Measurements from ENCODE around the gene METTL8. TPM values are rescaled to one million over a fixed set of nuclear protein-coding genes. Genes with fewer than 3 reads are reported as not detected.

The METTL8 gene
- total and polyA plus RNA-seq, 2 of the 13 experiments (the other 11 are each of a cell fraction or from before 2014, with no cell fraction given): 18.6 to 68.2 TPM

DNA sequence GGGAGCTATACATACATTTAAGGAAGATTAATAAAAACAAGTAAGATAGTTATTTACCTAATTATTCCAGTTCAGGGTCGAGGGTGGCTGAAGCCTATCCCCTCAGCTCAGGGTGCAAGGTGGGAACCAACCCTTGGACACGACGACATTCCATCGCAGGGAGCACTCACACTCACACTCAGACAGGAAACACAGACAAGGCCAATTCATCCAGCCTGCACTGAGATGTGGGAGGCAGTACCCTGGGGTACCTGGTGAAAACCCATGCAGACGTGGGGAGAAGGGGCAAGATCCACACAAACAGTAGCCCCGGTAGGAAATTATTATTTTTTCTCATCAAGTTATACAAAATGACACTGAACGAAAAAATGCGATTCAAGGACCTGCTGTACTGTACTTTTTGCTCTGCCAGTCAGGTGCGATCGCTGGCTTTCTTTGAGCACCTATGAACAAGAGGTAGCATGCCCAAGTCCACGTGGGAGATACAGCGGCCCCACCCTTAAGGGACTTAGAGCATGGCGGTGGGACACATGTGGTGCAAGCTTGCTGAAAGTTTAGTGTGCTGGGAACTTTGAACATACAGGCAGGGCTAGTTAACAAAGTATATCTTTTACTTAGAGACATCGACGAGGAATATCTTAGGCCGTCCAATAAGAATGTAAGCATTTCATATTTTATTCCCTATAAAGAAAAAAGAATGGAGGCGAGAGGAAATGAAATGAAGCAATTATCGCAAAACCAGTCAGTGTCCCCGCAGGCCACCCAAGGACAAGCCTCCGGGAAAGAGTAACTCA, 624 bp downstream of the METTL8 start (continued):
- TF ChIP-seq, protein P1, sequence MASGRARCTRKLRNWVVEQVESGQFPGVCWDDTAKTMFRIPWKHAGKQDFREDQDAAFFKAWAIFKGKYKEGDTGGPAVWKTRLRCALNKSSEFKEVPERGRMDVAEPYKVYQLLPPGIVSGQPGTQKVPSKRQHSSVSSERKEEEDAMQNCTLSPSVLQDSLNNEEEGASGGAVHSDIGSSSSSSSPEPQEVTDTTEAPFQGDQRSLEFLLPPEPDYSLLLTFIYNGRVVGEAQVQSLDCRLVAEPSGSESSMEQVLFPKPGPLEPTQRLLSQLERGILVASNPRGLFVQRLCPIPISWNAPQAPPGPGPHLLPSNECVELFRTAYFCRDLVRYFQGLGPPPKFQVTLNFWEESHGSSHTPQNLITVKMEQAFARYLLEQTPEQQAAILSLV (CRISPR knock-in tag; IDR thresholded peaks at IDR 0.05; ENCODE audit: borderline replicate concordance): no peak
- TF ChIP-seq ZSCAN25 (CRISPR knock-in tag; IDR thresholded peaks at IDR 0.05) (0 out of 2 replicates have a peak, but pooled peaks have one; percentile 6), TGIF2 (CRISPR knock-in tag; IDR thresholded peaks at IDR 0.05) (peak; percentile 58), ZNF567 (CRISPR knock-in tag; IDR thresholded peaks at IDR 0.05; ENCODE audit: borderline replicate concordance) (0 out of 2 replicates have a peak, but pooled peaks have one; percentile 7), SOX13 (IDR thresholded peaks at IDR 0.05) (0 out of 2 replicates have a peak, but pooled peaks have one; percentile 47), SOX13 (CRISPR knock-in tag; conservative IDR thresholded peaks at IDR 0.05 in 1 of 2, IDR thresholded peaks at IDR 0.05 in 1 of 2) (no peak), ZNF816 (CRISPR knock-in tag; IDR thresholded peaks at IDR 0.05; ENCODE audit: borderline replicate concordance) (peak; percentile 70; the same call in 1 of the 2 replicates), SKI (IDR thresholded peaks at IDR 0.05; ENCODE audit: partially characterized antibody) (peak; percentile 52), GABPB1 (CRISPR knock-in tag; IDR thresholded peaks at IDR 0.05) (no peak), MTA1 (CRISPR knock-in tag; IDR thresholded peaks at IDR 0.05; ENCODE audit: borderline replicate concordance) (0 out of 2 replicates have a peak, but pooled peaks have one; percentile 46), BRD4 (CRISPR knock-in tag; IDR thresholded peaks at IDR 0.05) (0 out of 2 replicates have a peak, but pooled peaks have one; percentile 64), KDM3A (CRISPR knock-in tag; IDR thresholded peaks at IDR 0.05; ENCODE audit: low read depth) (0 out of 2 replicates have a peak, but pooled peaks have one; percentile 24), MXI1 (IDR thresholded peaks at IDR 0.05; ENCODE audit: borderline replicate concordance, low read depth, low read length) (peak; percentile 78; the same call in 2 of the 3 replicates), ZNF780A (CRISPR knock-in tag; IDR thresholded peaks at IDR 0.05) (0 out of 2 replicates have a peak, but pooled peaks have one; percentile 4)
- TF ChIP-seq, protein P2, sequence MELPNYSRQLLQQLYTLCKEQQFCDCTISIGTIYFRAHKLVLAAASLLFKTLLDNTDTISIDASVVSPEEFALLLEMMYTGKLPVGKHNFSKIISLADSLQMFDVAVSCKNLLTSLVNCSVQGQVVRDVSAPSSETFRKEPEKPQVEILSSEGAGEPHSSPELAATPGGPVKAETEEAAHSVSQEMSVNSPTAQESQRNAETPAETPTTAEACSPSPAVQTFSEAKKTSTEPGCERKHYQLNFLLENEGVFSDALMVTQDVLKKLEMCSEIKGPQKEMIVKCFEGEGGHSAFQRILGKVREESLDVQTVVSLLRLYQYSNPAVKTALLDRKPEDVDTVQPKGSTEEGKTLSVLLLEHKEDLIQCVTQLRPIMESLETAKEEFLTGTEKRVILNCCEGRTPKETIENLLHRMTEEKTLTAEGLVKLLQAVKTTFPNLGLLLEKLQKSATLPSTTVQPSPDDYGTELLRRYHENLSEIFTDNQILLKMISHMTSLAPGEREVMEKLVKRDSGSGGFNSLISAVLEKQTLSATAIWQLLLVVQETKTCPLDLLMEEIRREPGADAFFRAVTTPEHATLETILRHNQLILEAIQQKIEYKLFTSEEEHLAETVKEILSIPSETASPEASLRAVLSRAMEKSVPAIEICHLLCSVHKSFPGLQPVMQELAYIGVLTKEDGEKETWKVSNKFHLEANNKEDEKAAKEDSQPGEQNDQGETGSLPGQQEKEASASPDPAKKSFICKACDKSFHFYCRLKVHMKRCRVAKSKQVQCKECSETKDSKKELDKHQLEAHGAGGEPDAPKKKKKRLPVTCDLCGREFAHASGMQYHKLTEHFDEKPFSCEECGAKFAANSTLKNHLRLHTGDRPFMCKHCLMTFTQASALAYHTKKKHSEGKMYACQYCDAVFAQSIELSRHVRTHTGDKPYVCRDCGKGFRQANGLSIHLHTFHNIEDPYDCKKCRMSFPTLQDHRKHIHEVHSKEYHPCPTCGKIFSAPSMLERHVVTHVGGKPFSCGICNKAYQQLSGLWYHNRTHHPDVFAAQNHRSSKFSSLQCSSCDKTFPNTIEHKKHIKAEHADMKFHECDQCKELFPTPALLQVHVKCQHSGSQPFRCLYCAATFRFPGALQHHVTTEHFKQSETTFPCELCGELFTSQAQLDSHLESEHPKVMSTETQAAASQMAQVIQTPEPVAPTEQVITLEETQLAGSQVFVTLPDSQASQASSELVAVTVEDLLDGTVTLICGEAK (IDR thresholded peaks at IDR 0.05): no peak
- TF ChIP-seq, protein P2 (CRISPR knock-in tag; IDR thresholded peaks at IDR 0.05): no peak
- TF ChIP-seq, protein P3, sequence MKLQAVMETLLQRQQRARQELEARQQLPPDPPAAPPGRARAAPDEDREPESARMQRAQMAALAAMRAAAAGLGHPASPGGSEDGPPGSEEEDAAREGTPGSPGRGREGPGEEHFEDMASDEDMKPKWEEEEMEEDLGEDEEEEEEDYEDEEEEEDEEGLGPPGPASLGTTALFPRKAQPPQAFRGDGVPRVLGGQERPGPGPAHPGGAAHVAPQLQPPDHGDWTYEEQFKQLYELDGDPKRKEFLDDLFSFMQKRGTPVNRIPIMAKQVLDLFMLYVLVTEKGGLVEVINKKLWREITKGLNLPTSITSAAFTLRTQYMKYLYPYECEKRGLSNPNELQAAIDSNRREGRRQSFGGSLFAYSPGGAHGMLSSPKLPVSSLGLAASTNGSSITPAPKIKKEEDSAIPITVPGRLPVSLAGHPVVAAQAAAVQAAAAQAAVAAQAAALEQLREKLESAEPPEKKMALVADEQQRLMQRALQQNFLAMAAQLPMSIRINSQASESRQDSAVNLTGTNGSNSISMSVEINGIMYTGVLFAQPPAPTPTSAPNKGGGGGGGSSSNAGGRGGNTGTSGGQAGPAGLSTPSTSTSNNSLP (IDR thresholded peaks at IDR 0.05; ENCODE audit: low read depth, low read length): 0 out of 2 replicates have a peak, but pooled peaks have one; percentile 8

Measured in HepG2 (cell line).